ENCODE data around the gene MAPK1. TPM values are rescaled to one million over a fixed set of nuclear protein-coding genes. Genes with fewer than 3 reads are reported as not detected.
A peak's percentile ranks its signal among the peaks of the same experiment; 100 is the strongest.

The MAPK1 gene
- total and polyA plus RNA-seq, 9 of the 15 experiments (the other 6 are each of a cell fraction or from before 2014, with no cell fraction given) = 46.3 to 575 (median 283) TPM

DNA sequence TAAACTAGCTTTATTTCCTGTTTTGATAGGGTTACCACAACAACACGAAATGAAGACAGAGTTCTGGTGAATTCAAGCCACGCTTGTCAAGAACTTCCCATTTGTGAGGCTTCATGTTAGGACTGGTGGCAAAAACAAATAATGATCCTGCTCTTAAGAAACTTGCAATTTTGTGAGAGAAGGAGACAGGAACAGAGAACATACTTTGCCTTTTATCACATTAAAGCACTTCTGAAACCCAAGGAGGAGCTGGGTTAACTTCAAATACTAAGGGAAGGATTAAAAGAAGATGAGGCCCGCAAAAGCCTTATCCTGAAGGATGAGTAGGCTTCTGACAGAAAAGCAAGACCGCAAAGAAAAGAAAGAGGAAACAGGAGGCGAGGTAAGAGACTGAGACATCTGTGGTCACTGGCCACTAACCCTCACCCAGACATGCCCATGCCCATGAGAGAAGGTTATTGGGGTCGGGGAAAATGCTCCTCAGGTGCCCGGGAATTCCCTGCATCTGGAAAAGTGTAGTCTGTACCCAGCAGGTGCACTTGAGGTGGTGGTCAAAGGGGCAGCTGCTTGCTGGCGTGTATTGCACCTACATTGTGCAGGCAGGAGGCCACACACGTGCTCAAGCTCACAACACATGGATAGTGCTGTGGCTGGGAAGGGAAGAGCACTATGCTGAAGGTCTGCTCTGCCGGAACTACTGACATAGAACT lies 50.5 kb downstream of the MAPK1 start (continued):
- TF ChIP-seq, protein P1, sequence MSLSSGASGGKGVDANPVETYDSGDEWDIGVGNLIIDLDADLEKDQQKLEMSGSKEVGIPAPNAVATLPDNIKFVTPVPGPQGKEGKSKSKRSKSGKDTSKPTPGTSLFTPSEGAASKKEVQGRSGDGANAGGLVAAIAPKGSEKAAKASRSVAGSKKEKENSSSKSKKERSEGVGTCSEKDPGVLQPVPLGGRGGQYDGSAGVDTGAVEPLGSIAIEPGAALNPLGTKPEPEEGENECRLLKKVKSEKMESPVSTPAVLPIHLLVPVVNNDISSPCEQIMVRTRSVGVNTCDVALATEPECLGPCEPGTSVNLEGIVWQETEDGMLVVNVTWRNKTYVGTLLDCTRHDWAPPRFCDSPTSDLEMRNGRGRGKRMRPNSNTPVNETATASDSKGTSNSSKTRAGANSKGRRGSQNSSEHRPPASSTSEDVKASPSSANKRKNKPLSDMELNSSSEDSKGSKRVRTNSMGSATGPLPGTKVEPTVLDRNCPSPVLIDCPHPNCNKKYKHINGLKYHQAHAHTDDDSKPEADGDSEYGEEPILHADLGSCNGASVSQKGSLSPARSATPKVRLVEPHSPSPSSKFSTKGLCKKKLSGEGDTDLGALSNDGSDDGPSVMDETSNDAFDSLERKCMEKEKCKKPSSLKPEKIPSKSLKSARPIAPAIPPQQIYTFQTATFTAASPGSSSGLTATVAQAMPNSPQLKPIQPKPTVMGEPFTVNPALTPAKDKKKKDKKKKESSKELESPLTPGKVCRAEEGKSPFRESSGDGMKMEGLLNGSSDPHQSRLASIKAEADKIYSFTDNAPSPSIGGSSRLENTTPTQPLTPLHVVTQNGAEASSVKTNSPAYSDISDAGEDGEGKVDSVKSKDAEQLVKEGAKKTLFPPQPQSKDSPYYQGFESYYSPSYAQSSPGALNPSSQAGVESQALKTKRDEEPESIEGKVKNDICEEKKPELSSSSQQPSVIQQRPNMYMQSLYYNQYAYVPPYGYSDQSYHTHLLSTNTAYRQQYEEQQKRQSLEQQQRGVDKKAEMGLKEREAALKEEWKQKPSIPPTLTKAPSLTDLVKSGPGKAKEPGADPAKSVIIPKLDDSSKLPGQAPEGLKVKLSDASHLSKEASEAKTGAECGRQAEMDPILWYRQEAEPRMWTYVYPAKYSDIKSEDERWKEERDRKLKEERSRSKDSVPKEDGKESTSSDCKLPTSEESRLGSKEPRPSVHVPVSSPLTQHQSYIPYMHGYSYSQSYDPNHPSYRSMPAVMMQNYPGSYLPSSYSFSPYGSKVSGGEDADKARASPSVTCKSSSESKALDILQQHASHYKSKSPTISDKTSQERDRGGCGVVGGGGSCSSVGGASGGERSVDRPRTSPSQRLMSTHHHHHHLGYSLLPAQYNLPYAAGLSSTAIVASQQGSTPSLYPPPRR (CRISPR knock-in tag; IDR thresholded peaks at IDR 0.05; ENCODE audit: borderline replicate concordance) = no peak
- TF ChIP-seq CTBP1 (IDR thresholded peaks at IDR 0.05; ENCODE audit: borderline replicate concordance) (no peak), ZNF764 (CRISPR knock-in tag; IDR thresholded peaks at IDR 0.05; ENCODE audit: low read depth) (no peak), ZBED1 (IDR thresholded peaks at IDR 0.05) (no peak), NFRKB (IDR thresholded peaks at IDR 0.05; ENCODE audit: low read depth) (no peak), HDAC6 (IDR thresholded peaks at IDR 0.05; ENCODE audit: low read depth, low read length) (no peak), TOE1 (IDR thresholded peaks at IDR 0.05; ENCODE audit: borderline replicate concordance) (no peak), TOE1 (CRISPR knock-in tag; IDR thresholded peaks at IDR 0.05; ENCODE audit: borderline replicate concordance, low read depth) (peak; percentile 68; the same call in 1 of the 2 replicates)
- TF ChIP-seq, protein P2, sequence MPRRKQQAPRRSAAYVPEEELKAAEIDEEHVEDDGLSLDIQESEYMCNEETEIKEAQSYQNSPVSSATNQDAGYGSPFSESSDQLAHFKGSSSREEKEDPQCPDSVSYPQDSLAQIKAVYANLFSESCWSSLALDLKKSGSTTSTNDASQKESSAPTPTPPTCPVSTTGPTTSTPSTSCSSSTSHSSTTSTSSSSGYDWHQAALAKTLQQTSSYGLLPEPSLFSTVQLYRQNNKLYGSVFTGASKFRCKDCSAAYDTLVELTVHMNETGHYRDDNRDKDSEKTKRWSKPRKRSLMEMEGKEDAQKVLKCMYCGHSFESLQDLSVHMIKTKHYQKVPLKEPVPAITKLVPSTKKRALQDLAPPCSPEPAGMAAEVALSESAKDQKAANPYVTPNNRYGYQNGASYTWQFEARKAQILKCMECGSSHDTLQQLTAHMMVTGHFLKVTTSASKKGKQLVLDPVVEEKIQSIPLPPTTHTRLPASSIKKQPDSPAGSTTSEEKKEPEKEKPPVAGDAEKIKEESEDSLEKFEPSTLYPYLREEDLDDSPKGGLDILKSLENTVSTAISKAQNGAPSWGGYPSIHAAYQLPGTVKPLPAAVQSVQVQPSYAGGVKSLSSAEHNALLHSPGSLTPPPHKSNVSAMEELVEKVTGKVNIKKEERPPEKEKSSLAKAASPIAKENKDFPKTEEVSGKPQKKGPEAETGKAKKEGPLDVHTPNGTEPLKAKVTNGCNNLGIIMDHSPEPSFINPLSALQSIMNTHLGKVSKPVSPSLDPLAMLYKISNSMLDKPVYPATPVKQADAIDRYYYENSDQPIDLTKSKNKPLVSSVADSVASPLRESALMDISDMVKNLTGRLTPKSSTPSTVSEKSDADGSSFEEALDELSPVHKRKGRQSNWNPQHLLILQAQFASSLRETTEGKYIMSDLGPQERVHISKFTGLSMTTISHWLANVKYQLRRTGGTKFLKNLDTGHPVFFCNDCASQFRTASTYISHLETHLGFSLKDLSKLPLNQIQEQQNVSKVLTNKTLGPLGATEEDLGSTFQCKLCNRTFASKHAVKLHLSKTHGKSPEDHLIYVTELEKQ (CRISPR knock-in tag; IDR thresholded peaks at IDR 0.05) = no peak
- TF ChIP-seq, protein P3, sequence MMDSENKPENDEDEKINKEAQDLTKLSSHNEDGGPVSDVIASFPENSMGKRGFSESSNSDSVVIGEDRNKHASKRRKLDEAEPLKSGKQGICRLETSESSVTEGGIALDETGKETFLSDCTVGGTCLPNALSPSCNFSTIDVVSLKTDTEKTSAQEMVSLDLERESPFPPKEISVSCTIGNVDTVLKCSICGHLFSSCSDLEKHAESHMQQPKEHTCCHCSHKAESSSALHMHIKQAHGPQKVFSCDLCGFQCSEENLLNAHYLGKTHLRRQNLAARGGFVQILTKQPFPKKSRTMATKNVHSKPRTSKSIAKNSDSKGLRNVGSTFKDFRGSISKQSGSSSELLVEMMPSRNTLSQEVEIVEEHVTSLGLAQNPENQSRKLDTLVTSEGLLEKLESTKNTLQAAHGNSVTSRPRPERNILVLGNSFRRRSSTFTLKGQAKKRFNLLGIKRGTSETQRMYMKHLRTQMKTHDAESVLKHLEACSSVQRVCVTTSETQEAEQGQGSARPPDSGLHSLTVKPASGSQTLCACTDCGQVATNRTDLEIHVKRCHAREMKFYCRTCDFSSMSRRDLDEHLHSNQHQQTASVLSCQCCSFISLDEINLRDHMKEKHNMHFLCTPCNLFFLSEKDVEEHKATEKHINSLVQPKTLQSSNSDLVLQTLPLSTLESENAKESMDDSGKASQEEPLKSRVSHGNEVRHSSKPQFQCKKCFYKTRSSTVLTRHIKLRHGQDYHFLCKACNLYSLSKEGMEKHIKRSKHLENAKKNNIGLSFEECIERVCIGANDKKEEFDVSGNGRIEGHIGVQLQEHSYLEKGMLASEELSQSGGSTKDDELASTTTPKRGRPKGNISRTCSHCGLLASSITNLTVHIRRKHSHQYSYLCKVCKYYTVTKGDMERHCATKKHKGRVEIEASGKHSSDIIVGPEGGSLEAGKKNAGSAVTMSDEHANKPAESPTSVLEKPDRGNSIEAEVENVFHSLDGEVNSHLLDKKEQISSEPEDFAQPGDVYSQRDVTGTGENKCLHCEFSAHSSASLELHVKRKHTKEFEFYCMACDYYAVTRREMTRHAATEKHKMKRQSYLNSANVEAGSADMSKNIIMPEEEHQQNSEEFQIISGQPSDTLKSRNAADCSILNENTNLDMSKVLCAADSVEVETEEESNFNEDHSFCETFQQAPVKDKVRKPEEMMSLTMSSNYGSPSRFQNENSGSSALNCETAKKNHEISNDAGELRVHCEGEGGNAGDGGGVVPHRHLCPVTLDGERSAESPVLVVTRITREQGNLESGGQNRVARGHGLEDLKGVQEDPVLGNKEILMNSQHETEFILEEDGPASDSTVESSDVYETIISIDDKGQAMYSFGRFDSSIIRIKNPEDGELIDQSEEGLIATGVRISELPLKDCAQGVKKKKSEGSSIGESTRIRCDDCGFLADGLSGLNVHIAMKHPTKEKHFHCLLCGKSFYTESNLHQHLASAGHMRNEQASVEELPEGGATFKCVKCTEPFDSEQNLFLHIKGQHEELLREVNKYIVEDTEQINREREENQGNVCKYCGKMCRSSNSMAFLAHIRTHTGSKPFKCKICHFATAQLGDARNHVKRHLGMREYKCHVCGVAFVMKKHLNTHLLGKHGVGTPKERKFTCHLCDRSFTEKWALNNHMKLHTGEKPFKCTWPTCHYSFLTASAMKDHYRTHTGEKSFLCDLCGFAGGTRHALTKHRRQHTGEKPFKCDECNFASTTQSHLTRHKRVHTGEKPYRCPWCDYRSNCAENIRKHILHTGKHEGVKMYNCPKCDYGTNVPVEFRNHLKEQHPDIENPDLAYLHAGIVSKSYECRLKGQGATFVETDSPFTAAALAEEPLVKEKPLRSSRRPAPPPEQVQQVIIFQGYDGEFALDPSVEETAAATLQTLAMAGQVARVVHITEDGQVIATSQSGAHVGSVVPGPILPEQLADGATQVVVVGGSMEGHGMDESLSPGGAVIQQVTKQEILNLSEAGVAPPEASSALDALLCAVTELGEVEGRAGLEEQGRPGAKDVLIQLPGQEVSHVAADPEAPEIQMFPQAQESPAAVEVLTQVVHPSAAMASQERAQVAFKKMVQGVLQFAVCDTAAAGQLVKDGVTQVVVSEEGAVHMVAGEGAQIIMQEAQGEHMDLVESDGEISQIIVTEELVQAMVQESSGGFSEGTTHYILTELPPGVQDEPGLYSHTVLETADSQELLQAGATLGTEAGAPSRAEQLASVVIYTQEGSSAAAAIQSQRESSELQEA (IDR thresholded peaks at IDR 0.05; ENCODE audit: low read depth) = no peak
